Neuronal stem cell (in vitro differentiated cells): ENCODE measurements around the gene ROCK2.

Source experiments
- DNase-seq: peaks from one replicate; pipeline ENCODE4 v3.0.0-alpha.2; 2013; ENCODE audit warnings: low spot score
- H2AFZ ChIP-seq: one replicate; pipeline ENCODE4 v1.6.1; 2013; ENCODE audit warnings: mild to moderate bottlenecking, low read length, inconsistent platforms
- H2AK5ac ChIP-seq: 2 replicates; pipeline ENCODE4 v1.6.1; 2013; ENCODE audit warnings: low read depth, mild to moderate bottlenecking, inconsistent platforms, low read length, moderate library complexity, mixed read lengths
- H2BK120ac ChIP-seq: 2 replicates; pipeline ENCODE4 v1.6.1; 2013; ENCODE audit warnings: low read depth, mild to moderate bottlenecking, inconsistent platforms, low read length, moderate library complexity, mixed read lengths
- H2BK12ac ChIP-seq: one replicate; pipeline ENCODE4 v1.6.1; 2013; ENCODE audit warnings: low read length, inconsistent platforms
- H2BK15ac ChIP-seq: 2 replicates; pipeline ENCODE4 v1.6.1; 2013; ENCODE audit warnings: mild to moderate bottlenecking, low read length, inconsistent platforms, mixed read lengths
- H2BK5ac ChIP-seq: one replicate; pipeline ENCODE4 v1.6.1; 2013; ENCODE audit warnings: inconsistent platforms, mild to moderate bottlenecking, low read length, moderate library complexity
- H3K14ac ChIP-seq: one replicate; pipeline ENCODE4 v1.6.1; 2013; ENCODE audit warnings: low read length, inconsistent platforms
- H3K18ac ChIP-seq: 2 replicates; pipeline ENCODE4 v1.6.1; 2013; ENCODE audit warnings: low read length, inconsistent platforms
- H3K23ac ChIP-seq: 2 replicates; pipeline ENCODE4 v1.6.1; 2013; ENCODE audit warnings: low read depth, mild to moderate bottlenecking, mixed read lengths, low read length, inconsistent platforms; ENCODE audit not compliant: poor library complexity
- H3K27ac ChIP-seq: replicated peaks from 3 replicates; pipeline ENCODE4 v1.5.1; 2013; ENCODE audit warnings: low read length, inconsistent platforms
- H3K27me3 ChIP-seq, 3 experiments: 2 replicates each; pipeline ENCODE4 v1.6.1; 2013; ENCODE audit warnings: low read length in 3 of 3, mild to moderate bottlenecking in 2 of 3, inconsistent platforms in 1 of 3, low read depth in 1 of 3, mixed read lengths in 1 of 3, moderate library complexity in 1 of 3; ENCODE audit not compliant: control insufficient read depth in 3 of 3, insufficient read depth in 3 of 3
- H3K36me3 ChIP-seq, 2 donors: replicated peaks in 1 of 2; 2 replicates each; pipeline ENCODE4 v1.6.1; 2013; ENCODE audit warnings: low read length in 2 of 2; ENCODE audit not compliant: control insufficient read depth in 2 of 2, insufficient read depth in 2 of 2
- H3K4ac ChIP-seq: 2 replicates; pipeline ENCODE4 v1.6.1; 2013; ENCODE audit warnings: inconsistent platforms, mild to moderate bottlenecking, low read length, moderate library complexity
- H3K4me1 ChIP-seq, 2 donors: 1 replicate in 1 of 2; 2 replicates in 1 of 2; pipeline ENCODE4 v1.6.1; 2013; ENCODE audit warnings: low read length in 2 of 2, low read depth in 1 of 2; ENCODE audit not compliant: control insufficient read depth in 2 of 2, insufficient read depth in 1 of 2
- H3K4me2 ChIP-seq: one replicate; pipeline ENCODE4 v1.6.1; 2013; ENCODE audit warnings: mild to moderate bottlenecking, low read length, inconsistent platforms; ENCODE audit not compliant: insufficient read depth, poor library complexity, severe bottlenecking
- H3K4me3 ChIP-seq, 2 donors: 2 replicates each; pipeline ENCODE4 v1.5.1; 2013; ENCODE audit warnings: low read length in 2 of 2, mild to moderate bottlenecking in 2 of 2, inconsistent platforms in 1 of 2, moderate library complexity in 1 of 2
- H3K79me1 ChIP-seq: one replicate; pipeline ENCODE4 v1.6.1; 2013; ENCODE audit warnings: low read depth, mild to moderate bottlenecking, inconsistent platforms, low read length, moderate library complexity
- H3K9ac ChIP-seq: one replicate; pipeline ENCODE4 v1.6.1; 2013; ENCODE audit warnings: mild to moderate bottlenecking, low read depth, low read length, inconsistent platforms; ENCODE audit not compliant: poor library complexity
- H3K9me3 ChIP-seq, 2 donors: replicated peaks in 1 of 2; 2 replicates each; pipeline versions ENCODE3 to v1.6.1; 2013; ENCODE audit warnings: low read length in 2 of 2, mild to moderate bottlenecking in 2 of 2, inconsistent platforms in 1 of 2, low read depth in 1 of 2, mixed read lengths in 1 of 2, moderate library complexity in 1 of 2; ENCODE audit not compliant: control insufficient read depth in 2 of 2, insufficient read depth in 1 of 2
- H4K8ac ChIP-seq: one replicate; pipeline ENCODE4 v1.6.1; 2013; ENCODE audit warnings: low read depth, mild to moderate bottlenecking, inconsistent platforms, low read length, moderate library complexity
- H4K91ac ChIP-seq: one replicate; pipeline ENCODE4 v1.6.1; 2013; ENCODE audit warnings: low read length, low read depth, mild to moderate bottlenecking, inconsistent platforms; ENCODE audit not compliant: poor library complexity
- WGBS, 2 donors: extraction: QIAGEN DNeasy Blood & Tissue Kit; methylation state at CpG; one replicate each; pipeline ENCODE4 v1.1.7; 2013; ENCODE audit warnings: missing lambda C conversion rate in 2 of 2, mixed read lengths in 1 of 2; ENCODE audit not compliant: insufficient read length in 2 of 2, insufficient replicate concordance in 1 of 2; ENCODE audit errors: extremely low coverage in 2 of 2; 5-methylcytosine and 5-hydroxymethylcytosine counted together

Gene ROCK2

GRCh38 chr2:11387100-11387390 is 42.6 kb upstream of the ROCK2 start:
- Histone ChIP-seq H3K4me3 (no peak overlapping the region), H2BK12ac (no peak overlapping the region), H3K4me2 (no peak overlapping the region), H2BK15ac (no peak overlapping the region), H3K9me3 (no peaks in the 10 kb centered on the region), H3K27ac (no peak overlapping the region), H2AFZ (no peak overlapping the region), H3K79me1 (no peaks in the 10 kb centered on the region), H2BK120ac (no peak overlapping the region), H3K27me3 (no peaks in the 10 kb centered on the region), H4K91ac (no peak overlapping the region), H3K9ac (no peak overlapping the region), H3K4me1 (peaks cover 17 to 18% of the 10 kb centered on the region in 2 donors), H3K18ac (no peak overlapping the region), H3K14ac (no peak overlapping the region), H3K23ac (no peak overlapping the region), H2BK5ac (no peak overlapping the region), H2AK5ac (no peak overlapping the region), H4K8ac (no peak overlapping the region), H3K36me3 (no peaks in the 10 kb centered on the region), H3K4ac (no peak overlapping the region)
- no CpG with 5 or more reads among the region's 9 CpGs for WGBS, 2 donors
- no peak for DNase-seq

- Histone ChIP-seq H3K9me3 (no peaks in the 10 kb centered on the region), H3K27ac (no peak overlapping the region), H4K91ac (no peak overlapping the region), H2BK15ac (no peak overlapping the region), H3K36me3 (no peaks in the 10 kb centered on the region), H3K4me1 (peaks cover 7 to 9% of the 10 kb centered on the region in 2 donors), H2BK12ac (no peak overlapping the region), H3K18ac (no peak overlapping the region), H3K4me3 (no peak overlapping the region), H2AK5ac (no peak overlapping the region), H4K8ac (no peak overlapping the region), H3K9ac (no peak overlapping the region), H3K79me1 (no peaks in the 10 kb centered on the region), H2AFZ (no peak overlapping the region), H3K23ac (peak overlapping the region; percentile 17), H2BK120ac (no peak overlapping the region), H3K4ac (no peak overlapping the region), H3K14ac (no peak overlapping the region), H2BK5ac (no peak overlapping the region), H3K27me3 (no peaks in the 10 kb centered on the region), H3K4me2 (no peak overlapping the region)
- no CpG with 5 or more reads among the region's 3 CpGs for WGBS, 2 donors
- no peak for DNase-seq
These were observed 41.4 kb upstream of the ROCK2 start for GRCh38 chr2:11385847-11386246.

- no peak for DNase-seq
- Histone ChIP-seq H3K4me1 (peaks cover 7 to 9% of the 10 kb centered on the region in 2 donors), H3K23ac (no peak overlapping the region), H3K4ac (no peak overlapping the region), H3K18ac (no peak overlapping the region), H2BK15ac (no peak overlapping the region), H3K27me3 (no peaks in the 10 kb centered on the region), H2AFZ (no peak overlapping the region), H3K9ac (no peak overlapping the region), H3K14ac (no peak overlapping the region), H4K91ac (no peak overlapping the region), H4K8ac (no peak overlapping the region), H3K4me2 (no peak overlapping the region), H2BK12ac (no peak overlapping the region), H3K4me3 (no peak overlapping the region), H3K27ac (no peak overlapping the region), H3K9me3 (no peaks in the 10 kb centered on the region), H2AK5ac (no peak overlapping the region), H2BK5ac (no peak overlapping the region), H3K79me1 (no peaks in the 10 kb centered on the region), H3K36me3 (no peaks in the 10 kb centered on the region), H2BK120ac (no peak overlapping the region)
- no CpG with 5 or more reads among the region's 2 CpGs for WGBS, 2 donors
These were observed 40.8 kb upstream of the ROCK2 start for GRCh38 chr2:11385216-11385615.

GRCh38 chr2:11379558-11379957 is 35.1 kb upstream of the ROCK2 start:
- Histone ChIP-seq H2BK15ac (no peak overlapping the region), H4K91ac (no peak overlapping the region), H2BK5ac (no peak overlapping the region), H3K27me3 (no peaks in the 10 kb centered on the region), H3K4ac (no peak overlapping the region), H2BK120ac (no peak overlapping the region), H3K9ac (no peak overlapping the region), H3K36me3 (no peaks in the 10 kb centered on the region), H3K4me2 (no peak overlapping the region), H3K9me3 (no peaks in the 10 kb centered on the region), H2BK12ac (no peak overlapping the region), H3K18ac (no peak overlapping the region), H3K27ac (no peak overlapping the region), H3K4me3 (no peak overlapping the region), H3K79me1 (no peaks in the 10 kb centered on the region), H3K4me1 (peaks cover 6 to 15% of the 10 kb centered on the region in 2 donors), H4K8ac (no peak overlapping the region), H3K14ac (no peak overlapping the region), H2AFZ (no peak overlapping the region), H2AK5ac (no peak overlapping the region), H3K23ac (no peak overlapping the region)
- DNase-seq, result no peak
- WGBS, 2 donors, result no CpG with 5 or more reads among the region's 5 CpGs
